HG03175 (cell line): ENCODE data around the gene CUX1.

Experiments
- ATAC-seq: cut with Tn5 transposase; IDR thresholded peaks from one replicate; pipeline ENCODE4 v1.9.1; 2021; ENCODE audit warnings: mild to moderate bottlenecking, moderate library complexity; ENCODE audit not compliant: unreplicated experiment

CUX1 gene

DNA sequence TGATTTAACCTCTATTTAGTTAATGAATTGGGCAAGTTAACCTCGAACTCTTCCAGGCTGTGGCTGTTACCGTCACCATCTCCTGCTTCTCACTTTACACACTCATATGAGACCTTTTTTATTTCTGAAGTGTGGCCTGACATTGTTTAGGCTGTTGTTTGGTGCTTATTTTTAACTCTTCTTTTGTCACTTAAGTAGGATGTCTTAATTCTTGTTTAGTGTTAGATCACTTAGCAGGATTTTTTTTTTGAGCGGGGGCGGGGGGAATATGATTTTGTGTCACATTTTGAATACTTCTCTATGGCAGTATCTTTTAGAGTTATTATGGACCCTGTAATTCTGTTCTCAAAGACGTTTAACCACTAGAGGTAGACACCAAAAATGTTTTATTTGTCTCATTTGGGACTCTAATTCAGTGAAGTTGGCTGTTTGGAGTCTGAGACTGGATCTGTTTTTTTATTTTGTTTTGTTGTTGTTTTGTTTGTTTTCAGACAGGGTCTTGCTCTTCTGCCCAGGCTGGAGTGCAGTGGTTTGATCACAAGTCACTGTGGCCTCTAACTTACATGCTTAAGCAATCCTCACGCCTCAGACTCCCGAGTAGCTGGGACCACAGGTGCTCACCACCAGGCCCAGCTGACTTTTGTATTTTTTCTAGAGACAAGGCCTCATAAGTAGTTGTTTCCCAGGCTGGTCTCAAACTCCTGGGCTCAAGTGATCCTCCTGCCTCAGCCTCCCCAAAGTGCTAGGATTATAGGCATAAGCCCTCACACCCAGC lies 73.5 kb downstream of the CUX1 start:
- ATAC-seq, result no peak

DNA sequence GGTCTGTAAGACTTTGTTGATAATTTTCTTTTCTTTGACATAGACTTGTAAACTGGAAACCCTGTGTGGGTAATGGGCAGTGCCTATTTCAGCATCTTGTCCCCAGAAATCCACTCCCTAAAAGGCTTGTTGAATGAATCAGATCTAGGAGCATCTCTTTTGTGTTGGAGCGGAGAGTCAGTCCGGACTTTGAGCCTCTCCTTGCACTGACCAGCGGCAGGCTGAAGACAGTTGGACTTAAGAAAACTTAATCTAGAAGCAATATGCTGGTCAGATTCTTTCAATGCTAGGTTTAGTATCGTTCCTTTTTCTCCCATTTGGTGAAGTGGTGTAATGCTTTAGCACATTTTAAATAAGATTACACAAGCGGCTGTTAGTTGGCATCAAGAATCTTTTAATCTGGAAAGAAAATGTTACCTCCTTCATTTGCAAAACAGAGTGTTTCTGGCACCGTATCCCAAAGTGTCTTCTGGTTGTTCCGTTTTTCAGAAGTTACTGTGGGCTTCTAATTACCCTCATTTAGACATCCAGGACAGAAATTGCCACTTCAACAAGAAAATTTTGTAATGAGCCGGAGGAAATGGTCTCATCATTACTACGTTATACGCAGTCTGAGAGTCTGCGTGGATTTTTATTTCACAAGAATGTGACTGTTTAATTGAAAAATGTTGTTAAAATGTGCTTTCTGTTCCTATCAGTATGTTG lies 74.7 kb downstream of the CUX1 start:
- no peak for ATAC-seq

DNA sequence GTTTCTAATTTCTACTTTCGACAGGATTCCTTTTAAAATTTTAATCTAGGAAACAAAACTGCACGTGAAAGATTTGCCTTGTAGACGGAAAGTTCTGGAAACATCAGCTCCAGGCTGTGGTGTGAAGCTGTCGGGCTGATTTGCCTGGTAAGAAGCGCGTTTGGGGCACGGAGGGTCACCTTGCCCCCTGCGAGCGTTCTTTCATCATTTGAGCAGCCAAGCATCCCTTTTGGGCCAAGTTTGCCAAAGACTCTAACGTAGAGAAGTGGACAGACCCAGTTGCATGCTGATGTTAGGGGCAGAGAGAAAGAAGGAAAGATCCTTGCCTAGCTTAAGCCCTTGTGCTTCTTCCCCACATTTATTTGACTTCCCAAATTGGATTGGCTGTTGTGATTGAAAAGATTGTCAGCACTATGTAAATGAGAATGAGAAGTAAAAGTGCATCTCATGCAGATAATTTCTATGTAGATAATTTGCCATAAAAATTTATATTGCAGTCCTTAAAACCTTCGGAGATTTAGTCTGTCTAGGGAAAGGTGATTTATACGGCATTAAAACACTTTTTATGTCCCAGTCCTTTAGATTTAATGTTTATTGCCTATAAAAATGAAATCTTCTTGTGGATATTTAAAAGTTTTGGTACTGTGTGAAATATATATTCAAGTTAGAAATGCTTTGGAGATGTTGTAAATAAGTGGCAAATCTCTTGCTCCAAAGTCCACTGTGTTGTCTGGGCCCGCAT lies 76.1 kb downstream of the CUX1 start:
- no peak for ATAC-seq

DNA sequence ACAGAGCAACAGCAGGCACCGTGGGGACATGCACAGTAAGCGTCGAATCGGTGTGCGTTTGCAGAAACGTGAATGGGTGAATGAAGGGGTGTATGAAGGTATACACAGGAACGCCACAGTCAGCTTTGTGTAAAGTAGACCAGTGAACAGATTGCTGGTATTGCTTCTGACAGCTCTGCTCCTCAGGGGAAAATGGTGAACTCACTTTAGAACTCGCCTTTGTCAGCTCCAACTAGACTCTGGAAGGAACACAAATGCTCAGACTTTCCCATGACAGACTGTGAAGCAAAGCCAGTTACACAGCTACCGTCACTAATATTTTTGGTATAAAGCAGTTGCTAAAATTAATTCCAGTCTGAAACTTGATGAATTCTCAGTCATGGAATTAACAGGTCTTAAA lies 78.9 kb downstream of the CUX1 start:
- no peak for ATAC-seq

DNA sequence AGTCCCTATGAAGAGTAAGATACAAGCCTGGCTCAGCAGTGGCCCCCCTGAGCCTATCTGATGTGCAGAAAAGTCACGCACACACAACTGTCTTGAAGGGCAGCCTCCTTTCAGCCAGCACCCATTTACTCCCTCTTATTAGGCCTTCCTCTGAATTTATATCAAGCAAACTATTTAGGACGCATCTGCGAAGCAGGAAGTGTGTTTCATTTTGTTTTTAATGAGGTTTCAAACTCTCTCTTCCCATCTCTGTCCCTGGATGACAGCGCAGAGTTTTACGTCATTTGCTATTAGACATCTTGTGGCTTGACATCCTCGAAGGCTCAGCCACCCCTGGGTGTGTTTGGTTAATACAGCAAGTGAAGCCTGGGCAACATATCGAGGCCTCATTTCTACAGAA lies 79.5 kb downstream of the CUX1 start:
- no peak for ATAC-seq

DNA sequence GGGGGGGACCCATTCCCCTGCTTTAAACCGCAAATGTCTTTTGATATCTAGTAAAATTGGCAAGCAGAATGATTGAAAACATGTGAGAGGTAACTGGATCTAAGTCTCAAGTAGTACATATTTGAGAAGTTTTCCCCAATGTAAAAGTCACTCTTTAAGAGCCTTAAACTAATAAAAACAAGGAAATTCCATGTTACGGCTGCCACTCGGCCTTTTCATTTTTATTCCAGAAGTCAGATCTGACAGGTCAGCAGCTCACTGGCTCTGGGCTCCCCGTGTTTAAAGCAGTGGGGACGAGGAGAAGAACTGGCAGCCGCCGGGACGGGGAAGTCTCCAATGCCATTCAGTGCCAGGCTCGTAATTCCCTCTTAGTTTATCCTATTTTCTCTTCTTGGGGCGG lies 80.7 kb downstream of the CUX1 start:
- ATAC-seq, result no peak

DNA sequence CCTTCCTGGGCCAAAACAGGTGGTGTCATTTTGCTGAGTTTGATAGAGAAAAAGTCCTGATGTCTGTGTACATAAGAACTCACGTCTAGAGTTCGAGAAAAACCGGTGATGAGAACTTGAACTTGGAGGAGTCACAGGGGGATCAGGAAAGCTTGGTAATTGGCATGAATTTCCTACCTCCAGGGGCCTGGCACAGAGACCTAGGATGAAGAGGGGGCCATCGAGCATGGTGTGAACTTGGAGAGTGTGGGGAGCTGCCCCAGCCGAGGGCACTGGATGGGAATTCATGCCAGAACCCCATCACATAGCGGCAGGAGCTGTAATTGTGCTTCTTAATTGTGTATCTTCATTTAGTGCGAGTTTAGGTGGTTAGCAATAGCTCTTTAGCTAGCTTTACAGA lies 82.2 kb downstream of the CUX1 start:
- no peak for ATAC-seq

DNA sequence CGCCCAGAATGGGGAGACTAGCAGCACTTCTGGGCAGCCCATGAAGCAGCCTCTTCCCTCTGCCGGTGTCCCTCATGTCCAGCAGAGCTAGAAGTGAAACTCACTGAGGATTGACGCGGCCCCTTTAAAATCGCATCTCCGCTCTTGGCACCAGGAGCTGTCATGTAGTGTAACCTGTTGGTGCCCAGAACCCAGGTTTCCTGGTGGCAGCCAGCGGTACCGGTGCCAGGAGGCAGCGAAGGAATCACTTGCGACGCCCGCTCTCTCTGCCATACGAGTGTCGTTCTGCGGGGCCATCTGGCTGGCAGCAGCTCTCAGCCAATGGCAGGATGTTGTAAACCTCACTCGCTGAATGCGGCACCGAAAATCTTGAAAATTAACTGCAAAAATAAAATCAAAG lies 82.7 kb downstream of the CUX1 start:
- ATAC-seq, result no peak

DNA sequence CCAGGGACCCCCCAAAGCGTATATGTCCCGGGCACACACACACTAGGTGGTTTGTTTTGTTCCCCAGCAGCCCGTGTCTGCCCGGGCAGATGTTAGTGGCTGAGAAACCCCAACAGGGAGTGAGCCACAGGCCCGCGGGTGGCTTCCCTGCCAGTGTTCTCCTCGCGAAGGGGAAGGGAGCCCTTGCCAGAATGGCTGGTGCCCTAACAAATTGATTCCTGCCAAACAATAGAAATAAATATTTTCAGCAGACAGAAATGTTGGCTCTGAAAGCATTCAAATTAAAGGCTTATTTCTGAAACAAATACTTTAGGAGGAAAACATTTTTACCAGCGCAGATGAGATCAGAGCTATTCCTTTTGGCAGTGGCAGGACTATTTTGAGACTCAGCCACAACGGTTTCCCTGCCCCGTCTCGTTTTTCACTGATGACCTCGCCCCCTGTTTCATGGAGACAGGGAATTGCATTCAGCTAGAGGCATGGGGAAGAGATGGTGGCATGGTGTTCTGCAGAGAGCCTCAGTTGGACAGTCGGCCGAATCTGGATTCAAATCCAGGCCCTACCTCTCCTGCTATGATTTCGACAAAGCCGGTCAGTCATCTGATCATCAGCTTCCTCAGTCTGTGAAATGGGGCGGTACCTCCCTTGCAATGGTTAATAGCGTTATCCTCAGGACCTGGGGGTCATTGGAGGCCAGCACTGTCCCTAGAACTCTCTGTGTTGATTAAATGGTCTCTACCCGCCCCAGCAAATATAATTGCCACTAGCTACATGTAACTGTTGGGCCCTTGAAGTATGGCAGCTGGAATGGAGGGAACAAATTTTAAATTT lies 84.5 kb downstream of the CUX1 start:
- no peak for ATAC-seq

DNA sequence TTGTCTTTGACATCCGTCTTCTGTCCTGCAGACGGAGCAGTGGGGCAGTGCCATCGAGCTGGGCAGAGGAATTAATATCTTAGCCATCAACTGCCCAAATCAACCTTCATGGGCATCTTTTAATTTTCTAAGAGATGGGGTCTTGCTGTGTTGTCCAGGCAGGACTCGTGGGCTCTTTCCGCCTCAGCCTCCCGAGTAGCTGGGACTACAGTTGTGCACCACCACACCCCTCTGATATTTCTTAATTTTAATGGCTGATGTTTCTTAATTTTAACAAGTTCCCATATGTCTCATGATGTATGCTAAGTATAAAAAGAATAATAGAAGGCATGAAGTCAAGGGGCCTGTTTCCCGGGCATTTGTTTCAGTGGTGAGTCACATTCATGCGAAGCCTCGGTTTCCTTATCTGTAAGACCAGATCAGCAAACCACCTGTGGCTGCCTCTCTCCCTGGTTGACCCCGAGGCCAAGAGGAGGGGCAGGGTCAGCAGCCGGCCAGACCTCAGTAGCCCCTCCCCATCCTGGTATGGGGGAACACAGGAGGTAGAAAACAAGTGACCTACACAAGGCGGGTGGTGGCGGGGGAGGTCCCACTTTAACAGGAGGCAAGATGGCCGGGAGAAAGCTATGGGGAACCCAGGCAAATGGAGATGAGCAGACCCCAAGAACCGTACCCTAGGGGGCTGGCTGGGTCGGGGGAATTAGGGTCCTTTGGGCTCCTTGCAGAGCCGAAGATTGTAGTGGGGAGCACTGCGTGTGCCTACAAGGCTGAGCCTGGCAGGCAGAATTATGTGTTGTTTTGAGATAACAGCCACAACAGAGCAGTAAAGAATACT lies 85.5 kb downstream of the CUX1 start:
- ATAC-seq, result no peak

DNA sequence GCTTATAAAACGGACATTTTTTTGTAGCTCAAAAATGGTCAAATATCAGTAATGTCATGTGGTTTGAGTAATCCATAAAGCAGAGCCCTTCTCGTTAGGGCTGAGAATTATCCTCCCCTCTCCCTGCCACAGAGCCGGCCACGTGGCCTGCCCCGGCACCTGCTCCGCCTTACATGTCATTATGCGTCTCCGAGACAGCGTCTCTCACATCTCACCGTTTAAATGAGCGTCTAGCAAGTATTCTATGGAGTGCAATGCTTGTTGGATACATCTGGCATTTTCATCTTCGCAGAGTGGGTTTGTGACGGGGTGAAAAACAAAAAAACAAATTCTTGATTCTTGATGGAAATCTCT lies 86.1 kb downstream of the CUX1 start:
- no peak for ATAC-seq

DNA sequence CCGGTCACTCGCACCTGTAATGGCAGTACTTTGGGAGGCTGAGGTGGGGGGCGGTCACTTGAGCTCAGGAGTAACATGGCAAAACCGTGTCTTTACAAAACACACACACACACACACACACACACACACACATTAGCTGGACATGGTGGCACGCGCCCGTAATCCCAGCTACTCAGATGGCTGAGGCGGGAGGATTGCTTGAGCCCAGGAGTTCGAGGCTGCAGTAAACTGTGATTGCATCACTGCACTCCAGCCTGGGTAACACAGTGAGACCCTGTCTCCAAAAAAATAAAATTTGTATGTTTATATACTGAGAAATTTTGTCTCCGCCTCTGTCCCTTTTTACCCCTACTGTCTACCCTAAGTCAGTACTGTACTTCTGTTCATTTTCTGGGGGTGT lies 86.6 kb downstream of the CUX1 start:
- ATAC-seq, result no peak

DNA sequence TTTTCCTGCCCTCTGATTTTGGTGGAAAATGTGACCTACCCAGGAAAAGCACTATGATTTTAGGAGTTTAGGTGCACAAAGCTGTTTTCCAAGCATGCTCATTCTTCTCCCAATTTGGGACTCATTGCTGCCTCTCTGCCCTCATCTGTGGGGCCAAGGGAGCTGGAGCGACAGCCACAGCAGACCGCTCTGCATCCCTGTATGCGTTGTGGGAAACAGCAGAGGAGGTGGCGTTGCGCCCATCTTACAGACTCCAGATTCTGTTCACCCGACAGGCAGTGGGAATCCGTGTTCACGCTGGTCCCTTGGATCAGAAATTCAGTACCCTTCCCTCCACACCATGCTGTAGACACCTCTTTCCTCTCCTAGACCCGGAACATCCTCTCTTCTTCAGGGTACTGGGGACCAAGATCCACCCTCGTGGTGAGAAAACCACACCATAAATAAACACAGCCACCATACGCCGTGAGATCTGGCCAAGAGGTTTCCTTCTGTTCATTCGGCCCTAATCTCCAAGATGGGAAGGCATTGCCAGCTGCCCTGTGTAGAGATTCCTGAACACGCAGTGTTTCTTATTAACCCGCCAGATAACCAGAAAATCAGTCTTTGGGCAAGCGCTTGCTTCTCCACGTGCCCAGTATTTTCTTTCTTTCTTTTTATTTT lies 87.9 kb downstream of the CUX1 start:
- ATAC-seq, result no peak

DNA sequence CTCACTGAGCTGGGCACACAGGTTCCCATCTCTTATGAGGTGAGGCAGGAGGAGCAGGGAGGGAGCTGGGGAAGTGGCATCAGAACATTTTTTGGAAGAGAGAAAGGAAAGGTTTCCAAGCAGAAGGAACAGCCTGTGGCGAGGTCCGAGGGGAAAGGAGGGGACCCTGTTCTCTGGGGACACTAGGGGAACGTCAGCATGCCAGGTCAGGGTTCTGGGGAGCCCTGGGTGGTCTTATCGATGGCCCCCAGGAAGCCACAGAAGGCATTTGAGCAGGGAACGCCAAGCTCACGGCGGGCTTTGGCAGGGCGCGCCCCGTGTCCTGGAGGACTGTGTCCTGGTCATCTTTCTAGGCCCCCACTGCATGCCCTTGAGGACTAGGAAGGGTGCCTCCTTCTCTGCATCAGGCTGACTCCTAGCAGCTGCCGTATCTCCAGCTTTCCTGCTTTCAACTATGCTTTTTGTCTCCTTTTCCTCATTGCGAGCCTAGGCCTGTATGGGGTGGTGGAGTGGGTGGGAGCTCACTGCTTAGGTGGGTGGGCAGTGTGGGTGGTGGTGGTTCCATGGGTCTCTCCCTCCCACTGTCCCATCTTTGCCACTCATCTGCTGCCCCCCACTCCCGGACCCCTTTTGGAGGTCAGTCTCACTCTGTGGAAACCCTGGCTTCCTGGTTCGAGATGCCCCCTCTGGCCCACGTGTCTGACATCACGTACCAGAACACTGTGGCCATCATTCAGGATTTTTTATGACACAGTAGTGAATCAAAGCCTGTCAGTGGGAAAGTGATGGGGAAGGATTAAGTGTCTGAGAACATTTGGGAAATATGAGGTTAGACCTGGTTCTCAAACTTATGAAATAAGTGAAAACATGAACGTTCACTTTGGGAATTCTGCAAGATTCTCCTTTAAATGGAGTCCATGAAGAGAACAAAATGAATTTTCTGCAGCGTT lies 89.1 kb downstream of the CUX1 start:
- ATAC-seq, result no peak

DNA sequence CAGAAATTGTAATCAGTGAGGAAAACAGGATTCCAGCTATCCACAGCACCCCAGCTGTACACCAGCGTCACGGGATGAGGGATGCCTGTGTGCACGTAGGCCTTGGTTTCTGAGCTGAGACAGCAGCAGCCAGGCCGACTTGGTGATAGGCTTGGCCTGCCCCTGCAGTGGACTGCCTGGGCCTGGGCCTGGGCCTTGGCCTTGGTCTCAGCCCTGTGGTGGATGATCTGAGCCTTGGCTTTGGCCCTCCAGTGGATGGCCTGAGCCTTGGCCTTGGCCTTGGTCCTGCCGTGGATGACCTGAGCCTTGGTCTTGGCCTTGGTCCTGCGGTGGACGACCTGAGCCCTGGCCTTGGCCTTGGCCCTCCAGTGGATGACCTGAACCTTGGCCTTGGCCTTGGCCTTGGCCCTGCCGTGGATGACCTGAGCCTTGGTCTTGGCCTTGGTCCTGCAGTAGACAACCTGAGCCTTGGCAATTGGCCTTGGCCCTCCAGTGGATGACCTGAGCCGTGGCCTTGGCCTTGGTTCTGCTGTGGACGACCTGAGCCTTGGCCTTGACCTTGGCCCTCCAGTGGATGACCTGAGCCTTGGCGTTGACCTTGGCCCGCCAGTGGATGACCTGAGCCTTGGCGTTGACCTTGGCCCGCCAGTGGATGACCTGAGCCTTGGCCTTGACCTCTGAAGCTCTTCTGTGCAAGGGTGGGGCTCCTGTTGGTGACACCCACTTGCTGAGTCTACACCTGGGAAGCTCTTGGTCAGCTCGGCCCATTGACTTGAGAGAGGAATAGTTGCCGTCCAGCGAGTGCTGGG lies 93.8 kb downstream of the CUX1 start:
- ATAC-seq, result no peak

DNA sequence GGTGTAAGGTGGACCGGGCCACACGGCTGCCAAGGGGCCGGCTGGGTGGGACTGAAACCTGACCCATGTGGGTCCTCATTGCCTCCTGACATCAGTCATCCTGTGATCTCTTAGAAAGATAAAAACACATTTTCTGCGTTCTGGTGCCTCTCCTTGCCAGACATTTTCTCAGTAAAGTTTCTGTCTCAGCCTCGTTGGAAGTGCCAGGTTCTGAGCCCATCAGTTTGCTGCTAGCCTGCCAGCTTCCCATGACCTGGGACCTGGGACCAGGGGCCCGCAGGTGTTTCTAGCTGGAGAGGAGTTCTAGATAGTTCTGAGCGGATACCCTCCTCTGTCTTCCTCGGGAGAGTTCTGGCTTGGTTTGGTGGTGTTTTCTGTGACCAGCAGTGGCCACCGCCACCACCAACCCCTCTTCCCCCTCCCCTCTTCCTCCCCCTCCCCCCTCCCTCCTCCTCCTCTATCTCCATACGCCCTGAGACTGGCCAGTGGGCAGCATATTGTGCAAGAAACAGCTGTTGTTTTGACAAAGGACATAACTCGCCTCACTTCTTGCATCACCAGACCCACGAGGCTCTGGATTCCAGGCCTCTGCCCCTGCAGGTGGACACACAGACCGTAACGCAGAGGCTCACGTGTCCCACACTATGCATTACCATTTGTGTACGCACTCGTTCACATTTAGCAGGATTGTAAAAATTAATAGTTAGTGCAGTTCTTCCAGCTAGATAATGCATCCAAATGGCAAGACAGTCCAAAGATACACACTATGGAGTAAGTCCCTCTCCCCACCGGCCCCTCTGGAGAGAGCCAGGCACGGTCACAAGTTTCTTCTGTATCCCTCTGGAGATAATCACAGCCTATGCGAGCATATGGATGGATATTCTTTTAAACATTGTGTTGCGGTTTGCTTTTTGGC lies 94.6 kb downstream of the CUX1 start:
- no peak for ATAC-seq

DNA sequence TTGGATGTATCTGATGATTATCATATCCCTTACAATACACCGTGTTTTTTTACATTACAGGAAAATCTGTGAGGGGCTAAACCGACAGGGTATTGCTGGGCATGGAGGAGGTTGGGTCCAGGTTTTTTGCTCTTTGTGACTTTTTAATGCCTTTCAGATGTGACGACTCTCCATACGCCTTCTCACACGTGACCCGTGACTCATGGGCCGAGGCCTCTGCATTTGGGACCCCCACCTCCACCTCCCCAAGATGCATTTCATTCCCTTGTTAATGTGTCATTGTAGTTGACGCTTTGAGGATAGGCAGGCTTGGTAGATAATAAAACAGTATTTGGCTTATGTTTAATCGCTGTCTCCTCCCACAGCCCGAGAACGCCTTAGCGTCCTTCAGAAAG lies 95.3 kb downstream of the CUX1 start:
- ATAC-seq, result no peak
